K562 (cell line): ENCODE results near the gene MLST8. TPM values are rescaled to one million over a fixed set of nuclear protein-coding genes. Genes with fewer than 3 reads are reported as not detected.
A peak's percentile ranks its signal among the peaks of the same experiment; 100 is the strongest.

Experiments
- ARID1B ChIP-seq: fragments of 450-650 bp; IDR thresholded peaks from 2 replicates; pipeline ENCODE4 v1.6.1; 2016; ENCODE audit warnings: antibody characterized with exemption, mild to moderate bottlenecking, inconsistent platforms
- FUS ChIP-seq: fragments of 200-400 bp; formaldehyde crosslinking; optimal IDR thresholded peaks from 2 replicates; pipeline ENCODE3; 2017; ENCODE audit warnings: low read depth, low read length
- HDAC1 ChIP-seq, 2 experiments: fragments of 450-650 bp; IDR thresholded peaks; 2 replicates each; pipeline ENCODE4 v1.6.1; 2016 to 2017; ENCODE audit warnings: inconsistent platforms in 1 of 2, mild to moderate bottlenecking in 1 of 2, moderate library complexity in 1 of 2
- HMG20B ChIP-seq: fragments of 250-450 bp; sonication (Bioruptor Pico); IDR thresholded peaks from 2 replicates; pipeline ENCODE4 v1.5.0; 2021; ENCODE audit warnings: mild to moderate bottlenecking
- KAT8 ChIP-seq: fragments of 450-650 bp; IDR thresholded peaks from 2 replicates; pipeline ENCODE4 v1.6.1; 2016; ENCODE audit warnings: low read depth, mild to moderate bottlenecking
- MGA ChIP-seq: fragments of 450-650 bp; IDR thresholded peaks from 2 replicates; pipeline ENCODE4 v1.6.1; 2016; ENCODE audit warnings: mild to moderate bottlenecking, moderate library complexity
- SLC30A9 ChIP-seq: fragments of 250-450 bp; sonication (Bioruptor Pico); IDR thresholded peaks from 2 replicates; pipeline ENCODE4 v1.8.0; 2022; ENCODE audit warnings: mild to moderate bottlenecking, moderate library complexity
- SUPT5H ChIP-seq: fragments of 450-650 bp; IDR thresholded peaks from 2 replicates; pipeline ENCODE4 v1.6.1; 2016
- TCF15 ChIP-seq: fragments of 250-450 bp; sonication (Bioruptor Pico); IDR thresholded peaks from 2 replicates; pipeline ENCODE4 v1.8.0; 2022; ENCODE audit warnings: moderate library complexity, mild to moderate bottlenecking, inconsistent platforms
- VEZF1 ChIP-seq: fragments of 200-800 bp; sonication (Bioruptor generic); IDR thresholded peaks from 2 replicates; pipeline ENCODE4 v1.6.1; 2017; ENCODE audit warnings: missing genetic modification characterization, missing compliant biosample characterization
- XRCC4 ChIP-seq: IDR thresholded peaks from one replicate; pipeline ENCODE4 v1.6.1; 2011; ENCODE audit not compliant: insufficient read depth, insufficient read length; ENCODE audit errors: extremely low read depth
- ZKSCAN3 ChIP-seq: fragments of 250-450 bp; sonication (Bioruptor Pico); IDR thresholded peaks from 2 replicates; pipeline ENCODE4 v1.4.0; 2020
- ZNF184 ChIP-seq: sonication (generic); formaldehyde crosslinking; IDR thresholded peaks from 2 replicates; pipeline ENCODE4 v1.5.0; 2020; ENCODE audit warnings: missing genetic modification reagents
- ZNF444 ChIP-seq: fragments of 250-450 bp; sonication (Bioruptor Pico); IDR thresholded peaks from 2 replicates; pipeline ENCODE4 v1.4.0; 2020; ENCODE audit warnings: mild to moderate bottlenecking, moderate library complexity
- ZNF586 ChIP-seq: fragments of 450-650 bp; formaldehyde crosslinking; conservative IDR thresholded peaks from 2 replicates; pipeline ENCODE4 v1.4.0; 2020; ENCODE audit warnings: mild to moderate bottlenecking, moderate library complexity
- ZZZ3 ChIP-seq: fragments of 450-650 bp; IDR thresholded peaks from 2 replicates; pipeline ENCODE4 v1.6.1; 2016; ENCODE audit warnings: antibody characterized with exemption, mild to moderate bottlenecking, moderate library complexity
- polyA plus RNA-seq, 8 experiments: library from polyadenylated mRNA; depleted of rRNA in 4 of 8; stranded (reverse) in 5 of 8; unstranded in 3 of 8; fragments of >200 nt; fragmentation: Nextera tagmentation in 2 of 8; fragmentation: Illumina TruSeq in 1 of 8; extraction: Ambion mirVana in 2 of 8; extraction: Trizol in 1 of 8; gene quantifications; 2 replicates each; pipeline versions ENCODE4 v1.2.1 to v1.2.3, GENCODE V29; 2011 to 2014; ENCODE audit warnings: inconsistent platforms in 1 of 8, missing spikeins in 1 of 8
- total RNA-seq, 7 experiments: library from RNA; depleted of rRNA in 6 of 7; stranded (reverse); fragments of >200 nt in 6 of 7; fragmentation: Illumina TruSeq in 2 of 7; extraction: Trizol in 2 of 7; gene quantifications; 2 replicates each; pipeline versions ENCODE4 v1.2.1 to v1.2.3, GENCODE V29; 2011 to 2021; ENCODE audit warnings: low replicate concordance in 1 of 7

MLST8 gene
- total and polyA plus RNA-seq, 9 of the 15 experiments (the other 6 are each of a cell fraction or from before 2014, with no cell fraction given) = 1.5 to 116 (median 43.3) TPM

- TF ChIP-seq ZNF586 = no peak
- peak; percentile 50 for TF ChIP-seq VEZF1 (CRISPR knock-in tag)
- TF ChIP-seq MGA = no peak
- TF ChIP-seq XRCC4 = no peak
- no peak for TF ChIP-seq KAT8
- 0 out of 2 replicates have a peak, but pooled peaks have one; percentile 33 for TF ChIP-seq TCF15
- TF ChIP-seq HMG20B (CRISPR knock-in tag) = no peak
- TF ChIP-seq HDAC1 (IDR thresholded peaks at IDR 0.05) = peak in 1 of 2 experiments; percentile 55; a peak in 2 of 4 replicates
- no peak for TF ChIP-seq ZNF184 (CRISPR knock-in tag)
- no peak for TF ChIP-seq SUPT5H
- no peak for TF ChIP-seq ZNF444 (CRISPR knock-in tag)
- TF ChIP-seq ZKSCAN3 = no peak
- TF ChIP-seq FUS = no peak
- TF ChIP-seq ZZZ3 = no peak
- TF ChIP-seq SLC30A9 (CRISPR knock-in tag) = no peak
- TF ChIP-seq ARID1B = no peak
Observed at GRCh38 chr16:2155977-2156848, 49.0 kb upstream of the MLST8 start (continued).
